BLaER1 treated with 17β-estradiol and CSF1 and Interleukin-3, amounts not matched to agents 10 nM and 100 nM (cell line): ENCODE measurements around the gene POLR3K.

Experiments used
- H3K27ac ChIP-seq, 11 experiments: shearing (Covaris generic); formaldehyde crosslinking; 2 replicates each; pipeline ENCODE4 v1.8.1; 2022
- H3K27me3 ChIP-seq, 11 experiments: shearing (Covaris generic); formaldehyde crosslinking; 2 replicates each; pipeline ENCODE4 v1.8.1; 2022
- H3K36me3 ChIP-seq, 11 experiments: shearing (Covaris generic); formaldehyde crosslinking; 2 replicates each; pipeline ENCODE4 v1.8.1; 2022
- H3K4me1 ChIP-seq, 10 experiments: shearing (Covaris generic); formaldehyde crosslinking; 2 replicates each; pipeline ENCODE4 v1.8.1; 2022
- H3K4me2 ChIP-seq, 11 experiments: shearing (Covaris generic); formaldehyde crosslinking; 2 replicates each; pipeline ENCODE4 v1.8.1; 2022
- H3K4me3 ChIP-seq, 10 experiments: shearing (Covaris generic); formaldehyde crosslinking; 2 replicates each; pipeline ENCODE4 v1.8.1; 2022
- H3K9ac ChIP-seq, 11 experiments: shearing (Covaris generic); formaldehyde crosslinking; 2 replicates each; pipeline ENCODE4 v1.8.1; 2022
- H3K9me3 ChIP-seq, 11 experiments: shearing (Covaris generic); formaldehyde crosslinking; replicated peaks in 1 of 11; 2 replicates each; pipeline ENCODE4 v1.8.1; 2022
- H4K20me1 ChIP-seq, 11 experiments: shearing (Covaris generic); formaldehyde crosslinking; 2 replicates each; pipeline ENCODE4 v1.8.1; 2022
- Cebpa-rat ChIP-seq, 11 experiments: shearing (Covaris generic); IDR thresholded peaks; 2 replicates each; pipeline ENCODE4 v1.8.1; 2022

Gene POLR3K

GRCh38 chr16:71540-72401 is 18.4 kb upstream of the POLR3K start:
- peak overlapping the region; percentile 95 to 100 (median 99) for H3K4me2 ChIP-seq
- H3K4me3 ChIP-seq, result peak overlapping the region; percentile 51 to 77 (median 64)
- H3K4me1 ChIP-seq, result peaks cover 38 to 93% (median 77%) of the 10 kb centered on the region in 10 experiments
- H4K20me1 ChIP-seq, result peaks cover 0 to 50% (median 15%) of the 10 kb centered on the region in 11 experiments; a peak in 13 of 22 replicates
- H3K27ac ChIP-seq, result peak overlapping the region in 8 of 11 experiments; percentile 42 to 99 (median 60); a peak in 13 of 22 replicates
- no peaks in the 10 kb centered on the region for H3K36me3 ChIP-seq
- H3K9ac ChIP-seq, result peak overlapping the region; percentile 67 to 79 (median 76)
- TF ChIP-seq Cebpa-rat (IDR thresholded peaks at IDR 0.05), result no peak
- H3K27me3 ChIP-seq, result peaks cover 18 to 56% (median 47%) of the 10 kb centered on the region in 11 experiments
- H3K9me3 ChIP-seq, result no peaks in the 10 kb centered on the region

- H4K20me1 ChIP-seq, result peaks cover 0 to 56% (median 15%) of the 10 kb centered on the region in 11 experiments; a peak in 13 of 22 replicates
- H3K9ac ChIP-seq, result peak overlapping the region in 8 of 11 experiments; percentile 67 to 78 (median 76); a peak in 9 of 22 replicates
- TF ChIP-seq Cebpa-rat (IDR thresholded peaks at IDR 0.05), result no peak
- peak overlapping the region in 9 of 11 experiments; percentile 95 to 100 (median 99); a peak in 17 of 22 replicates for H3K4me2 ChIP-seq
- H3K4me1 ChIP-seq, result peaks cover 32 to 89% (median 72%) of the 10 kb centered on the region in 10 experiments
- H3K27ac ChIP-seq, result no peak overlapping the region
- peaks cover 18 to 56% (median 47%) of the 10 kb centered on the region in 11 experiments for H3K27me3 ChIP-seq
- no peaks in the 10 kb centered on the region for H3K36me3 ChIP-seq
- H3K9me3 ChIP-seq, result no peaks in the 10 kb centered on the region
- H3K4me3 ChIP-seq, result peak overlapping the region in 6 of 10 experiments; percentile 61 to 77 (median 67); a peak in 9 of 20 replicates
Measured at GRCh38 chr16:71210-71539, 17.8 kb upstream of the POLR3K start.

GRCh38 chr16:69181-69580 is 15.8 kb upstream of the POLR3K start:
- Histone ChIP-seq H3K27ac (no peak overlapping the region), H3K4me3 (no peak overlapping the region), H3K27me3 (peaks cover 18 to 53% (median 44%) of the 10 kb centered on the region in 11 experiments), H4K20me1 (peaks cover 0 to 73% (median 20%) of the 10 kb centered on the region in 11 experiments; a peak in 13 of 22 replicates), H3K36me3 (peaks cover 0 to 7% (median 0%) of the 10 kb centered on the region in 11 experiments; a peak in 3 of 22 replicates), H3K9me3 (no peaks in the 10 kb centered on the region), H3K9ac (peak overlapping the region in 5 of 11 experiments; percentile 4 to 46 (median 41); a peak in 3 of 22 replicates), H3K4me1 (peaks cover 20 to 78% (median 63%) of the 10 kb centered on the region in 10 experiments), H3K4me2 (peak overlapping the region; percentile 12 to 100 (median 39); a peak in 17 of 22 replicates)
- no peak for TF ChIP-seq Cebpa-rat (IDR thresholded peaks at IDR 0.05)

GRCh38 chr16:67884-68789 is 14.7 kb upstream of the POLR3K start:
- peaks cover 0 to 83% (median 20%) of the 10 kb centered on the region in 11 experiments; a peak in 13 of 22 replicates for H4K20me1 ChIP-seq
- no peaks in the 10 kb centered on the region for H3K9me3 ChIP-seq
- H3K4me3 ChIP-seq, result no peak overlapping the region
- H3K27ac ChIP-seq, result peak overlapping the region in 1 of 11 experiments; percentile 25; a peak in 2 of 22 replicates
- H3K27me3 ChIP-seq, result peaks cover 18 to 43% (median 34%) of the 10 kb centered on the region in 11 experiments
- H3K4me1 ChIP-seq, result peaks cover 23 to 76% (median 60%) of the 10 kb centered on the region in 10 experiments
- peaks cover 0 to 18% (median 0%) of the 10 kb centered on the region in 11 experiments; a peak in 6 of 22 replicates for H3K36me3 ChIP-seq
- peak overlapping the region in 9 of 11 experiments; percentile 9 to 44 (median 19); a peak in 7 of 22 replicates for H3K9ac ChIP-seq
- peak overlapping the region; percentile 29 to 100 (median 42); a peak in 21 of 22 replicates for H3K4me2 ChIP-seq
- no peak for TF ChIP-seq Cebpa-rat (IDR thresholded peaks at IDR 0.05)

- H3K9me3 ChIP-seq, result no peaks in the 10 kb centered on the region
- peak overlapping the region in 3 of 11 experiments; percentile 32 to 99 (median 52); a peak in 1 of 22 replicates for H3K4me2 ChIP-seq
- no peak for TF ChIP-seq Cebpa-rat (IDR thresholded peaks at IDR 0.05)
- peaks cover 16 to 70% (median 54%) of the 10 kb centered on the region in 10 experiments for H3K4me1 ChIP-seq
- H3K4me3 ChIP-seq, result no peak overlapping the region
- H3K9ac ChIP-seq, result peak overlapping the region in 6 of 11 experiments; percentile 2 to 26 (median 16); a peak in 4 of 22 replicates
- H3K27ac ChIP-seq, result no peak overlapping the region; a peak in 2 of 22 replicates
- H3K36me3 ChIP-seq, result peaks cover 0 to 26% (median 0%) of the 10 kb centered on the region in 11 experiments; a peak in 7 of 22 replicates
- H3K27me3 ChIP-seq, result peaks cover 18 to 34% (median 31%) of the 10 kb centered on the region in 11 experiments
- peaks cover 0 to 83% (median 20%) of the 10 kb centered on the region in 11 experiments; a peak in 13 of 22 replicates for H4K20me1 ChIP-seq
Measured at GRCh38 chr16:67183-67791, 13.9 kb upstream of the POLR3K start.

- H3K9me3 ChIP-seq, result no peaks in the 10 kb centered on the region
- peak overlapping the region in 1 of 11 experiments; percentile 6; a peak in 1 of 22 replicates for H3K27ac ChIP-seq
- H4K20me1 ChIP-seq, result peaks cover 0 to 83% (median 20%) of the 10 kb centered on the region in 11 experiments; a peak in 13 of 22 replicates
- peaks cover 16 to 65% (median 49%) of the 10 kb centered on the region in 10 experiments for H3K4me1 ChIP-seq
- TF ChIP-seq Cebpa-rat (IDR thresholded peaks at IDR 0.05), result no peak
- no peak overlapping the region for H3K4me3 ChIP-seq
- peak overlapping the region in 8 of 11 experiments; percentile 8 to 58 (median 38); a peak in 7 of 22 replicates for H3K4me2 ChIP-seq
- H3K36me3 ChIP-seq, result peaks cover 0 to 34% (median 0%) of the 10 kb centered on the region in 11 experiments; a peak in 7 of 22 replicates
- peak overlapping the region in 5 of 11 experiments; percentile 2 to 26 (median 14); a peak in 3 of 22 replicates for H3K9ac ChIP-seq
- H3K27me3 ChIP-seq, result peaks cover 12 to 27% (median 24%) of the 10 kb centered on the region in 11 experiments
Measured at GRCh38 chr16:66309-67182, 13.1 kb upstream of the POLR3K start.

- Histone ChIP-seq H3K4me2 (peak overlapping the region in 10 of 11 experiments; percentile 8 to 58 (median 32); a peak in 13 of 22 replicates), H3K4me1 (peaks cover 16 to 57% (median 43%) of the 10 kb centered on the region in 10 experiments), H3K36me3 (peaks cover 0 to 36% (median 0%) of the 10 kb centered on the region in 11 experiments; a peak in 7 of 22 replicates), H3K4me3 (no peak overlapping the region), H4K20me1 (peaks cover 0 to 75% (median 14%) of the 10 kb centered on the region in 11 experiments; a peak in 12 of 22 replicates), H3K9me3 (no peaks in the 10 kb centered on the region), H3K9ac (peak overlapping the region in 1 of 11 experiments; percentile 11; a peak in 1 of 22 replicates), H3K27me3 (peaks cover 4 to 19% (median 16%) of the 10 kb centered on the region in 11 experiments; a peak in 21 of 22 replicates), H3K27ac (0 out of 22 replicates have a peak overlapping the region, but pooled peaks of 1 of the 11 experiments have one; percentile 6)
- no peak for TF ChIP-seq Cebpa-rat (IDR thresholded peaks at IDR 0.05)
Measured at GRCh38 chr16:65745-66144, 12.3 kb upstream of the POLR3K start.
